HepG2 (cell line): ENCODE measurements around the gene TRIM7. TPM values are rescaled to one million over a fixed set of nuclear protein-coding genes. Genes with fewer than 3 reads are reported as not detected.

Experiments used
- BRD4 ChIP-seq: sonication (generic); formaldehyde crosslinking; IDR thresholded peaks from 2 replicates; pipeline ENCODE4 v1.4.0; 2020; ENCODE audit warnings: missing genetic modification reagents
- CEBPG ChIP-seq: IDR thresholded peaks from 2 replicates; pipeline ENCODE4 v1.6.1; 2016
- MED1 ChIP-seq: sonication (generic); formaldehyde crosslinking; IDR thresholded peaks from 2 replicates; pipeline ENCODE4 v1.4.0; 2020; ENCODE audit warnings: missing genetic modification reagents
- MYC ChIP-seq: sonication (generic); formaldehyde crosslinking; IDR thresholded peaks from 2 replicates; pipeline ENCODE4 v1.9.0; 2021; ENCODE audit warnings: missing genetic modification reagents, borderline replicate concordance
- POLR2AphosphoS5 ChIP-seq: IDR thresholded peaks from 2 replicates; pipeline ENCODE4 v1.6.1; 2012; ENCODE audit warnings: low read depth, low read length
- RXRA ChIP-seq: sonication (generic); formaldehyde crosslinking; IDR thresholded peaks from 2 replicates; pipeline ENCODE4 v1.5.1; 2020; ENCODE audit warnings: missing genetic modification reagents
- SRY ChIP-seq: sonication (generic); formaldehyde crosslinking; IDR thresholded peaks from 2 replicates; pipeline ENCODE4 v1.8.0; 2022; ENCODE audit warnings: mild to moderate bottlenecking, missing genetic modification reagents
- TBX3 ChIP-seq: fragments of 450-650 bp; IDR thresholded peaks from 2 replicates; pipeline ENCODE4 v1.6.1; 2017; ENCODE audit warnings: antibody characterized with exemption, mild to moderate bottlenecking, inconsistent platforms, borderline replicate concordance
- TSC22D2 ChIP-seq: sonication (generic); formaldehyde crosslinking; IDR thresholded peaks from 2 replicates; pipeline ENCODE4 v1.5.1; 2020; ENCODE audit warnings: missing genetic modification reagents, mild to moderate bottlenecking, borderline replicate concordance
- XBP1 ChIP-seq: sonication (generic); formaldehyde crosslinking; IDR thresholded peaks from 2 replicates; pipeline ENCODE4 v1.5.0; 2020; ENCODE audit warnings: missing genetic modification reagents
- ZBTB3 ChIP-seq: sonication (generic); formaldehyde crosslinking; IDR thresholded peaks from 2 replicates; pipeline ENCODE4 v1.4.0; 2020; ENCODE audit warnings: low read depth, mild to moderate bottlenecking, moderate library complexity, missing genetic modification reagents, borderline replicate concordance
- ZBTB7A ChIP-seq: sonication (generic); formaldehyde crosslinking; IDR thresholded peaks from 2 replicates; pipeline ENCODE4 v1.8.0; 2022; ENCODE audit warnings: mild to moderate bottlenecking, missing genetic modification reagents
- ZFP82 ChIP-seq: sonication (generic); formaldehyde crosslinking; IDR thresholded peaks from 2 replicates; pipeline ENCODE4 v1.5.1; 2020; ENCODE audit warnings: mild to moderate bottlenecking, missing genetic modification reagents, borderline replicate concordance
- ZKSCAN8 ChIP-seq: IDR thresholded peaks from 2 replicates; pipeline ENCODE4 v1.6.1; 2016; ENCODE audit warnings: borderline replicate concordance, missing genetic modification reagents, missing compliant biosample characterization
- ZNF251 ChIP-seq: sonication (generic); formaldehyde crosslinking; IDR thresholded peaks from 2 replicates; pipeline ENCODE4 v1.9.0; 2021; ENCODE audit warnings: mild to moderate bottlenecking, missing genetic modification reagents
- ZNF749 ChIP-seq: sonication (generic); formaldehyde crosslinking; IDR thresholded peaks from 2 replicates; pipeline ENCODE4 v1.8.0; 2022; ENCODE audit warnings: mild to moderate bottlenecking, missing genetic modification reagents, moderate library complexity, borderline replicate concordance
- ZNF83 ChIP-seq: sonication (generic); formaldehyde crosslinking; IDR thresholded peaks from 2 replicates; pipeline ENCODE4 v1.4.0; 2020; ENCODE audit warnings: missing genetic modification reagents, mild to moderate bottlenecking, borderline replicate concordance
- ZSCAN25 ChIP-seq: sonication (generic); formaldehyde crosslinking; IDR thresholded peaks from 2 replicates; pipeline ENCODE4 v1.8.0; 2022; ENCODE audit warnings: mild to moderate bottlenecking, missing genetic modification reagents
- ZSCAN29 ChIP-seq: sonication (generic); formaldehyde crosslinking; conservative IDR thresholded peaks from 2 replicates; pipeline ENCODE4 v1.4.0; 2020; ENCODE audit warnings: mild to moderate bottlenecking, missing genetic modification reagents
- polyA plus RNA-seq, 8 experiments: library from polyadenylated mRNA; depleted of rRNA in 3 of 8; stranded (reverse) in 7 of 8; unstranded in 1 of 8; fragments of >200 nt; fragmentation: Illumina TruSeq in 4 of 8; extraction: Trizol in 4 of 8; gene quantifications; 2 replicates each; pipeline versions ENCODE4 v1.2.1 to v1.2.3, GENCODE V29; 2011 to 2016; ENCODE audit warnings: low read depth in 4 of 8, missing spikeins in 1 of 8, mixed read lengths in 1 of 8; ENCODE audit not compliant: insufficient read depth in 1 of 8
- total RNA-seq, 5 experiments: library from RNA; depleted of rRNA; stranded (reverse); fragments of >200 nt; fragmentation: Illumina TruSeq; extraction: Trizol; gene quantifications; 2 replicates each; pipeline ENCODE4 v1.2.3, GENCODE V29; 2016; ENCODE audit warnings: low read depth in 1 of 5
- TF ChIP-seq, protein P1 (sequence below): sonication (generic); formaldehyde crosslinking; IDR thresholded peaks from 2 replicates; pipeline ENCODE4 v1.5.0; 2020; ENCODE audit warnings: missing genetic modification reagents
- TF ChIP-seq, protein P2 (sequence below): sonication (generic); formaldehyde crosslinking; IDR thresholded peaks from 2 replicates; pipeline ENCODE4 v1.5.0; 2020; ENCODE audit warnings: mild to moderate bottlenecking, missing genetic modification reagents, moderate library complexity
- TF ChIP-seq, protein P3 (sequence below): sonication (generic); formaldehyde crosslinking; IDR thresholded peaks from 2 replicates; pipeline ENCODE4 v1.4.0; 2020; ENCODE audit warnings: low read depth, mild to moderate bottlenecking, missing genetic modification reagents
- TF ChIP-seq, protein P4 (sequence below): sonication (generic); formaldehyde crosslinking; IDR thresholded peaks from 2 replicates; pipeline ENCODE4 v1.4.0; 2020; ENCODE audit warnings: missing genetic modification reagents
- TF ChIP-seq, protein P5 (sequence below): IDR thresholded peaks from 2 replicates; pipeline ENCODE4 v1.6.1; 2016; ENCODE audit warnings: control low read depth

Gene TRIM7
- total and polyA plus RNA-seq, 2 of the 13 experiments (the other 11 are each of a cell fraction or from before 2014, with no cell fraction given) = 0.13 TPM; not detected in 1

DNA sequence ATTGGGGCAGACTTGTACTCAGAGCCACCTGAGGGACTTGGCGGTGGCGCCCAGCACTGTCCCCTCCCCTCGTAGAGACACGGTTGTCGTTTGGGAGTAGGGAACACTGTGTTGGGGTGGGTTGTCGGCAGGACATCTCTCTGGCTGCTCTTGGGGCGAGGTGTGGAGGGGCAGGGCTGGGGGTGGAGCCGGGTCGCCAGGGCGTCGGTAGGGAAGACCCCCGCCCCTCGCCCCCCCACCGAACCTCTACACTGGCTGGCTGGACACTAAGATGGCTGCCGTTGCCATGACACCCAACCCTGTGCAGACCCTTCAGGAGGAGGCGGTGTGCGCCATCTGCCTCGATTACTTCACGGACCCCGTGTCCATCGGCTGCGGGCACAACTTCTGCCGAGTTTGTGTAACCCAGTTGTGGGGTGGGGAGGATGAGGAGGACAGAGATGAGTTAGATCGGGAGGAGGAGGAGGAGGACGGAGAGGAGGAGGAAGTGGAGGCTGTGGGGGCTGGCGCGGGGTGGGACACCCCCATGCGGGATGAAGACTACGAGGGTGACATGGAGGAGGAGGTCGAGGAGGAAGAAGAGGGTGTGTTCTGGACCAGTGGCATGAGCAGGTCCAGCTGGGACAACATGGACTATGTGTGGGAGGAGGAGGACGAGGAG lies 18.9 kb upstream of the TRIM7 start (continued):
- TF ChIP-seq TBX3 = no peak
- no peak for TF ChIP-seq ZSCAN29 (CRISPR knock-in tag)
- no peak for TF ChIP-seq ZKSCAN8 (CRISPR knock-in tag)
- no peak for TF ChIP-seq MED1
- TF ChIP-seq, protein P1, sequence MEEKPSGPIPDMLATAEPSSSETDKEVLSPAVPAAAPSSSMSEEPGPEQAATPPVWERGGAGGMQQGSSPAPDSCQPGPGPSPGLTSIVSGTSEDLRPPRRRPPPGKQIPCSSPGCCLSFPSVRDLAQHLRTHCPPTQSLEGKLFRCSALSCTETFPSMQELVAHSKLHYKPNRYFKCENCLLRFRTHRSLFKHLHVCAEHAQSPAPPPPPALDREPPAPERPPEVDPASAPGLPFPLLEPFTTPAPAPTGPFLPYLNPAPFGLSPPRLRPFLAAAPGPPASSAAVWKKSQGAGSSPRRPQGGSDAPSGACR (CRISPR knock-in tag) = no peak
- TF ChIP-seq, protein P2, sequence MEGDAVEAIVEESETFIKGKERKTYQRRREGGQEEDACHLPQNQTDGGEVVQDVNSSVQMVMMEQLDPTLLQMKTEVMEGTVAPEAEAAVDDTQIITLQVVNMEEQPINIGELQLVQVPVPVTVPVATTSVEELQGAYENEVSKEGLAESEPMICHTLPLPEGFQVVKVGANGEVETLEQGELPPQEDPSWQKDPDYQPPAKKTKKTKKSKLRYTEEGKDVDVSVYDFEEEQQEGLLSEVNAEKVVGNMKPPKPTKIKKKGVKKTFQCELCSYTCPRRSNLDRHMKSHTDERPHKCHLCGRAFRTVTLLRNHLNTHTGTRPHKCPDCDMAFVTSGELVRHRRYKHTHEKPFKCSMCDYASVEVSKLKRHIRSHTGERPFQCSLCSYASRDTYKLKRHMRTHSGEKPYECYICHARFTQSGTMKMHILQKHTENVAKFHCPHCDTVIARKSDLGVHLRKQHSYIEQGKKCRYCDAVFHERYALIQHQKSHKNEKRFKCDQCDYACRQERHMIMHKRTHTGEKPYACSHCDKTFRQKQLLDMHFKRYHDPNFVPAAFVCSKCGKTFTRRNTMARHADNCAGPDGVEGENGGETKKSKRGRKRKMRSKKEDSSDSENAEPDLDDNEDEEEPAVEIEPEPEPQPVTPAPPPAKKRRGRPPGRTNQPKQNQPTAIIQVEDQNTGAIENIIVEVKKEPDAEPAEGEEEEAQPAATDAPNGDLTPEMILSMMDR (CRISPR knock-in tag) = peak; percentile 11; the same call in 1 of the 2 replicates
- no peak for TF ChIP-seq MYC (CRISPR knock-in tag)
- peak; percentile 56; the same call in 1 of the 2 replicates for TF ChIP-seq POLR2AphosphoS5
- no peak for TF ChIP-seq RXRA
- no peak for TF ChIP-seq ZNF749 (CRISPR knock-in tag)
- TF ChIP-seq ZSCAN25 (CRISPR knock-in tag) = no peak
- TF ChIP-seq TSC22D2 (CRISPR knock-in tag) = no peak
- 0 out of 2 replicates have a peak, but pooled peaks have one; percentile 19 for TF ChIP-seq SRY
- TF ChIP-seq ZNF83 (CRISPR knock-in tag) = no peak
- TF ChIP-seq XBP1 (CRISPR knock-in tag) = no peak
- TF ChIP-seq CEBPG (CRISPR knock-in tag) = no peak
- no peak for TF ChIP-seq ZBTB3 (CRISPR knock-in tag)
- peak; percentile 11; the same call in 1 of the 2 replicates for TF ChIP-seq BRD4 (CRISPR knock-in tag)
- TF ChIP-seq, protein P3, sequence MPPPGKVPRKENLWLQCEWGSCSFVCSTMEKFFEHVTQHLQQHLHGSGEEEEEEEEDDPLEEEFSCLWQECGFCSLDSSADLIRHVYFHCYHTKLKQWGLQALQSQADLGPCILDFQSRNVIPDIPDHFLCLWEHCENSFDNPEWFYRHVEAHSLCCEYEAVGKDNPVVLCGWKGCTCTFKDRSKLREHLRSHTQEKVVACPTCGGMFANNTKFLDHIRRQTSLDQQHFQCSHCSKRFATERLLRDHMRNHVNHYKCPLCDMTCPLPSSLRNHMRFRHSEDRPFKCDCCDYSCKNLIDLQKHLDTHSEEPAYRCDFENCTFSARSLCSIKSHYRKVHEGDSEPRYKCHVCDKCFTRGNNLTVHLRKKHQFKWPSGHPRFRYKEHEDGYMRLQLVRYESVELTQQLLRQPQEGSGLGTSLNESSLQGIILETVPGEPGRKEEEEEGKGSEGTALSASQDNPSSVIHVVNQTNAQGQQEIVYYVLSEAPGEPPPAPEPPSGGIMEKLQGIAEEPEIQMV (CRISPR knock-in tag) = no peak
- TF ChIP-seq, protein P4, sequence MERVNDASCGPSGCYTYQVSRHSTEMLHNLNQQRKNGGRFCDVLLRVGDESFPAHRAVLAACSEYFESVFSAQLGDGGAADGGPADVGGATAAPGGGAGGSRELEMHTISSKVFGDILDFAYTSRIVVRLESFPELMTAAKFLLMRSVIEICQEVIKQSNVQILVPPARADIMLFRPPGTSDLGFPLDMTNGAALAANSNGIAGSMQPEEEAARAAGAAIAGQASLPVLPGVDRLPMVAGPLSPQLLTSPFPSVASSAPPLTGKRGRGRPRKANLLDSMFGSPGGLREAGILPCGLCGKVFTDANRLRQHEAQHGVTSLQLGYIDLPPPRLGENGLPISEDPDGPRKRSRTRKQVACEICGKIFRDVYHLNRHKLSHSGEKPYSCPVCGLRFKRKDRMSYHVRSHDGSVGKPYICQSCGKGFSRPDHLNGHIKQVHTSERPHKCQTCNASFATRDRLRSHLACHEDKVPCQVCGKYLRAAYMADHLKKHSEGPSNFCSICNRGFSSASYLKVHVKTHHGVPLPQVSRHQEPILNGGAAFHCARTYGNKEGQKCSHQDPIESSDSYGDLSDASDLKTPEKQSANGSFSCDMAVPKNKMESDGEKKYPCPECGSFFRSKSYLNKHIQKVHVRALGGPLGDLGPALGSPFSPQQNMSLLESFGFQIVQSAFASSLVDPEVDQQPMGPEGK (CRISPR knock-in tag) = 0 out of 2 replicates have a peak, but pooled peaks have one; percentile 4
- no peak for TF ChIP-seq ZNF251 (CRISPR knock-in tag)
- TF ChIP-seq ZFP82 = no peak; the same call in 1 of the 2 replicates
- TF ChIP-seq ZBTB7A (CRISPR knock-in tag) = peak; percentile 91
- TF ChIP-seq, protein P5, sequence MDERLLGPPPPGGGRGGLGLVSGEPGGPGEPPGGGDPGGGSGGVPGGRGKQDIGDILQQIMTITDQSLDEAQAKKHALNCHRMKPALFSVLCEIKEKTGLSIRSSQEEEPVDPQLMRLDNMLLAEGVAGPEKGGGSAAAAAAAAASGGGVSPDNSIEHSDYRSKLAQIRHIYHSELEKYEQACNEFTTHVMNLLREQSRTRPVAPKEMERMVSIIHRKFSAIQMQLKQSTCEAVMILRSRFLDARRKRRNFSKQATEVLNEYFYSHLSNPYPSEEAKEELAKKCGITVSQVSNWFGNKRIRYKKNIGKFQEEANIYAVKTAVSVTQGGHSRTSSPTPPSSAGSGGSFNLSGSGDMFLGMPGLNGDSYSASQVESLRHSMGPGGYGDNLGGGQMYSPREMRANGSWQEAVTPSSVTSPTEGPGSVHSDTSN (CRISPR knock-in tag) = no peak
